Type B pancreatic cell (in vitro differentiated cells): Measurements from ENCODE around the gene MSH3. TPM values are rescaled to one million over a fixed set of nuclear protein-coding genes. Genes with fewer than 3 reads are reported as not detected.

ENCODE experiments used
- DNase-seq: peaks from one replicate; pipeline ENCODE4 v3.0.0; 2021; ENCODE audit warnings: mixed read lengths; ENCODE audit not compliant: unreplicated experiment; ENCODE audit errors: extremely low spot score
- H3K27ac Mint-ChIP-seq: 2 replicates; pipeline ENCODE4 v1.8.0; 2021; ENCODE audit warnings: mild to moderate bottlenecking, mixed read lengths
- H3K27me3 Mint-ChIP-seq: 2 replicates; pipeline ENCODE4 v1.8.0; 2021; ENCODE audit warnings: mixed read lengths
- H3K36me3 Mint-ChIP-seq: 2 replicates; pipeline ENCODE4 v1.8.0; 2021; ENCODE audit warnings: mixed read lengths
- H3K4me1 Mint-ChIP-seq: one replicate; pipeline ENCODE4 v1.8.0; 2021; ENCODE audit warnings: mixed read lengths; ENCODE audit not compliant: unreplicated experiment
- H3K4me3 Mint-ChIP-seq: 2 replicates; pipeline ENCODE4 v1.8.0; 2021; ENCODE audit warnings: mild to moderate bottlenecking, mixed read lengths
- H3K9me3 Mint-ChIP-seq: 2 replicates; pipeline ENCODE4 v1.8.0; 2021; ENCODE audit warnings: mixed read lengths
- total RNA-seq: library from RNA; stranded (reverse); gene quantifications from 2 replicates; pipeline ENCODE4 v1.2.1, GENCODE V29; 2021; ENCODE audit warnings: low replicate concordance
- TF ChIP-seq, protein P1 (sequence below): fragments of 200-600 bp; sonication (generic); conservative IDR thresholded peaks from 2 replicates; pipeline ENCODE4 v1.5.0; 2021; ENCODE audit warnings: antibody characterized with exemption, mild to moderate bottlenecking

The MSH3 gene
- total RNA-seq, 1 donor from 2014 or later: 13.9 TPM

DNA sequence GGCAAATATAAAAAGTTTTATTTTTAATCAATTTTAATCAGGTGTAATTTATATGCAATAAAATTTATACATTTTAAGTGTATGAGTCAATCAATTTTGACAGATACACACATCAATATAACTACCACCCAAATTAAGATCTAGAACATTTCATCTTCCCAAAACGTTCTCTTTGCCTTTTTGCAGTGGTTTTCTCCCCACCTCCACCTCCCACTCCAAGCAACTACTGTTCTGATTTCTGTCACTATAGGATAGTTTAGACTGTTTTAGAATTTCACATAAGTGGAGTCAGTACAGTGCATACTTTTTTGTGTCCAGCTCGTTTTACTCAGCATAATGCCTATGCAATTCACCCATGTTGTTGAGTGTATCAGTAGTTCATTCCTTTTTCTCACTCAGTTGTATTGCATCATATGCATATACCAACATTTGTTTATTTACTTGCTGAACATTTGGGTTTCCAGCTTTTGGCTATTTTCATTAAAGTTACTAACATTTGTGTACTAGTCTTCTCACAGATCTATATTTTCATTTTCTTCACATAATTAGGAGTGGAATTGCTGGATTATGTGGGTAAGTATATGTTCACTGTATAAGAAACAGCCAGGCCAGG lies 52.5 kb downstream of the MSH3 start:
- peaks cover 20% of the 10 kb centered on the region for H3K36me3 Mint-ChIP-seq
- DNase-seq: no peak
- H3K27ac Mint-ChIP-seq: no peak overlapping the region
- TF ChIP-seq, protein P1, sequence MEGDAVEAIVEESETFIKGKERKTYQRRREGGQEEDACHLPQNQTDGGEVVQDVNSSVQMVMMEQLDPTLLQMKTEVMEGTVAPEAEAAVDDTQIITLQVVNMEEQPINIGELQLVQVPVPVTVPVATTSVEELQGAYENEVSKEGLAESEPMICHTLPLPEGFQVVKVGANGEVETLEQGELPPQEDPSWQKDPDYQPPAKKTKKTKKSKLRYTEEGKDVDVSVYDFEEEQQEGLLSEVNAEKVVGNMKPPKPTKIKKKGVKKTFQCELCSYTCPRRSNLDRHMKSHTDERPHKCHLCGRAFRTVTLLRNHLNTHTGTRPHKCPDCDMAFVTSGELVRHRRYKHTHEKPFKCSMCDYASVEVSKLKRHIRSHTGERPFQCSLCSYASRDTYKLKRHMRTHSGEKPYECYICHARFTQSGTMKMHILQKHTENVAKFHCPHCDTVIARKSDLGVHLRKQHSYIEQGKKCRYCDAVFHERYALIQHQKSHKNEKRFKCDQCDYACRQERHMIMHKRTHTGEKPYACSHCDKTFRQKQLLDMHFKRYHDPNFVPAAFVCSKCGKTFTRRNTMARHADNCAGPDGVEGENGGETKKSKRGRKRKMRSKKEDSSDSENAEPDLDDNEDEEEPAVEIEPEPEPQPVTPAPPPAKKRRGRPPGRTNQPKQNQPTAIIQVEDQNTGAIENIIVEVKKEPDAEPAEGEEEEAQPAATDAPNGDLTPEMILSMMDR: no peak
- no peak overlapping the region for H3K4me3 Mint-ChIP-seq
- no peaks in the 10 kb centered on the region for H3K27me3 Mint-ChIP-seq
- H3K9me3 Mint-ChIP-seq: no peaks in the 10 kb centered on the region
- peaks cover 3% of the 10 kb centered on the region for H3K4me1 Mint-ChIP-seq

DNA sequence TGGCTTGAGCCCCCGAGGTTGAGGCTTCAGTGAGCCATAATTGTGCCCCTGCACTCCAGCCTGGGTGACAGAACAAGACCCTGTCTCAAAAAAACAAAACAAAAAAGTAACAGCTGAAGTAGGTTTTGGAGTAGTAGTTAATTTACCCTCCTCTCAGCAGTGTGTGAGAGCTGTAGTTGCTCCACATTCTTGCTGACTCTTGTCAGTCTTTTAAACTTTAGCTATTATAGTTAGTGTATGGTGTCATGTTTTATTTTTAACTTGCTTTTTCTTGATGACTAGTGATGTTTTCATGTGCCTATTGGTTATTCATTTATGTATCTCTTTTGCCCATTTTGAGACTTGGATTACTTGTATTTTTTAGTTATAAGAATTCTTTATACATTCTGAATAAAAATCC lies 53.2 kb downstream of the MSH3 start:
- Mint-ChIP-seq H3K4me3 (no peak overlapping the region), H3K27me3 (no peaks in the 10 kb centered on the region), H3K4me1 (peaks cover under 1% of the 10 kb centered on the region), H3K36me3 (peaks cover 20% of the 10 kb centered on the region), H3K9me3 (no peaks in the 10 kb centered on the region), H3K27ac (no peak overlapping the region)
- no peak for DNase-seq
- TF ChIP-seq, protein P1: no peak

DNA sequence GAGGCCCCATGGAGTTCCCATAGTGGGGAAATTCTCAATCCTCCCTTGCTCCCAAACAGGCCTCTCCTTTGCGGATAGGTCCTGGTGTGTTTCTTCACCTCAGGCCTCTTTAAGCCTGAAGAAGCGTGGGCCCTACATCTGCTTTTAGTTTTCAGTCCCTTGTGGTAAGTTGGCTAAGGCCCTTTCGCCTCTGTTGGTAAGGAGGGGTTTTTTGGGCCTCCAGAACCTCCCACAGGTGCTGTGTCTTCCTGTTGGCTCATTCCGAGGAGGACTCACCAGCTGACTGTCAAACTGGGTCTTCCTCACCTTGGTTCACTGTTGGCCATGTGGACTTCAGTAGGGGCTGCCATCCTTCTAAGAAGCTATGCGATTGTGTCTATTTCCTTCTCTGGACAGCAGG lies 56.8 kb downstream of the MSH3 start:
- no peak for DNase-seq
- H3K27ac Mint-ChIP-seq: no peak overlapping the region
- H3K4me3 Mint-ChIP-seq: no peak overlapping the region
- no peaks in the 10 kb centered on the region for H3K9me3 Mint-ChIP-seq
- no peaks in the 10 kb centered on the region for H3K27me3 Mint-ChIP-seq
- H3K4me1 Mint-ChIP-seq: peaks cover 7% of the 10 kb centered on the region
- peaks cover 14% of the 10 kb centered on the region for H3K36me3 Mint-ChIP-seq
- TF ChIP-seq, protein P1: no peak

DNA sequence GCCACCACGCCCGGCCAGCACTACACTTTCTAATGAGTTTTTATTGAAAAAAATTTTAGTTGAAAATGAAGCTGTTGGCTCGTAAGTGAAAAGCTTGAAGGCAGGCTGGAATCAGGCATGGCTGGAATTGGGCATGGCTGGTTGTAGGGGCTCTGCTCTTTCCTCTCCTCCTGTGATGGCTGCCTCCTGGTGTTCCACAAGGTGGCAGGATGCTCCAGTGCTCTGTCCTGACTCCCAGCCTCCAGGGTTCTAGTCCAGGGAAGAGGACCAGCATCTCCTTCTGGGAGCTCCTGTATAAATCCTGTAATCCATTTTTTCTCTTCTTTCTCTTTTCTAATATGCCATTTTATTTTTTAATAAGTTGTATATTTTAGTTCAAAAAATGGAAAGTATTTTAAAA lies 57.5 kb downstream of the MSH3 start:
- H3K27ac Mint-ChIP-seq: no peak overlapping the region
- DNase-seq: no peak

DNA sequence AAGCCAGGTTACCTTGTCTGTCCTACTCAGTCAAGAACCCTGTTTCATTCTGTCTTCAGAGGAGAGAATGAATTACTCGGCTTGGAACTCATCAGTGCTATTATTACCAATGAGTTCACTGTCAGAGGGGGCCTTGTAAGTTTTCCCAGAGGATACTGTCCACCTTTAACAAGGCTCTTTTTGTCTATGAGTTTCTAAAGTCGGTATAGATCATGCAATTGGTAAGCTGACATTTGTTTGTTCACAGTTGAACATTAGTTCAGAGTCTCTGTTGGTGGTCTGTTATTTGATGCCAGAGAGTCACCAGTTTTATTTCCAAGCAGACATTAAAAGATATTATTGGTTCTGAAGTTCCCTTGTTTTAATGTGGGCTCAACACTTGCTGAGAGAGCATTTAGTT lies 58.5 kb downstream of the MSH3 start:
- TF ChIP-seq, protein P1: no peak
- no peak for DNase-seq
- Mint-ChIP-seq H3K4me3 (no peak overlapping the region), H3K36me3 (peaks cover 13% of the 10 kb centered on the region), H3K9me3 (no peaks in the 10 kb centered on the region), H3K4me1 (peaks cover 7% of the 10 kb centered on the region), H3K27me3 (no peaks in the 10 kb centered on the region), H3K27ac (no peak overlapping the region)

More for the DNA sequence above, 57.5 kb downstream of the MSH3 start:
- H3K27me3 Mint-ChIP-seq: no peaks in the 10 kb centered on the region
- TF ChIP-seq, protein P1: peak; percentile 68
- H3K4me3 Mint-ChIP-seq: no peak overlapping the region
- peaks cover 7% of the 10 kb centered on the region for H3K4me1 Mint-ChIP-seq
- peaks cover 13% of the 10 kb centered on the region for H3K36me3 Mint-ChIP-seq
- H3K9me3 Mint-ChIP-seq: no peaks in the 10 kb centered on the region
